IPS-18c (cell line): ENCODE results near the gene GSK3A.

ENCODE experiments used
- H3K4me3 ChIP-seq: 2 replicates; pipeline ENCODE4 v1.7.0; 2013; ENCODE audit warnings: low read depth, mild to moderate bottlenecking, low read length, moderate library complexity; ENCODE audit not compliant: insufficient read depth
- H3K9me3 ChIP-seq: one replicate; pipeline ENCODE4 v1.6.1; 2013; ENCODE audit warnings: mild to moderate bottlenecking, low read length, moderate library complexity; ENCODE audit not compliant: control insufficient read depth, insufficient read depth

The GSK3A gene

GRCh38 chr19:42242512-42243409, at the start of gene GSK3A:
GSK3A (minus strand) TSS chr19:42242602; CDS start chr19:42242465, 137 bp downstream.
- no peaks in the 10 kb centered on the region for H3K9me3 ChIP-seq
- H3K4me3 ChIP-seq: peak within 1 kb of the TSS; percentile 83

GRCh38 chr19:42291435-42291810, 49.0 kb upstream of the GSK3A start:
- no peaks in the 10 kb centered on the region for H3K9me3 ChIP-seq
- H3K4me3 ChIP-seq: no peak overlapping the region

GRCh38 chr19:42290523-42291434, 48.4 kb upstream of the GSK3A start:
- Histone ChIP-seq H3K9me3 (no peaks in the 10 kb centered on the region), H3K4me3 (no peak overlapping the region)

DNA sequence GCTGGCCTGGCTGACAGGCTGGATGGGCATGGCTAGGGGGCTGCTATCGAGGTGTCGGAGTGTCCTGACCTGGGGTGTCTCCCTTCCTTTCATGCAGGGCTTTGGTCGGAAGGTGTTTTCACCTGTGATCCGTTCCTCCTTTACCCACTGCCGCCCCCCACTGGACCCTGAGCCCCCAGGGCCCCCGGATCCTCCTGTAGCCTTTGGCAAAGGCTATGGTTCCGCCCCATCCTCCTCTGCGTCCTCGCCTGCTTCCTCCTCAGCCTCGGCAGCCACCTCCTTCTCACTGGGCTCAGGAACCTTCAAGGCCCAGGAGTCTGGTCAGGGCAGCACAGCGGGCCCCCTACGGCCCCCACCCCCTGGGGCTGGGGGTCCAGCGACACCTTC, 47.7 kb upstream of the GSK3A start:
- Histone ChIP-seq H3K9me3 (no peaks in the 10 kb centered on the region), H3K4me3 (no peak overlapping the region)

GRCh38 chr19:42289556-42290041, 47.2 kb upstream of the GSK3A start:
- no peak overlapping the region for H3K4me3 ChIP-seq
- peaks cover 1% of the 10 kb centered on the region for H3K9me3 ChIP-seq

DNA sequence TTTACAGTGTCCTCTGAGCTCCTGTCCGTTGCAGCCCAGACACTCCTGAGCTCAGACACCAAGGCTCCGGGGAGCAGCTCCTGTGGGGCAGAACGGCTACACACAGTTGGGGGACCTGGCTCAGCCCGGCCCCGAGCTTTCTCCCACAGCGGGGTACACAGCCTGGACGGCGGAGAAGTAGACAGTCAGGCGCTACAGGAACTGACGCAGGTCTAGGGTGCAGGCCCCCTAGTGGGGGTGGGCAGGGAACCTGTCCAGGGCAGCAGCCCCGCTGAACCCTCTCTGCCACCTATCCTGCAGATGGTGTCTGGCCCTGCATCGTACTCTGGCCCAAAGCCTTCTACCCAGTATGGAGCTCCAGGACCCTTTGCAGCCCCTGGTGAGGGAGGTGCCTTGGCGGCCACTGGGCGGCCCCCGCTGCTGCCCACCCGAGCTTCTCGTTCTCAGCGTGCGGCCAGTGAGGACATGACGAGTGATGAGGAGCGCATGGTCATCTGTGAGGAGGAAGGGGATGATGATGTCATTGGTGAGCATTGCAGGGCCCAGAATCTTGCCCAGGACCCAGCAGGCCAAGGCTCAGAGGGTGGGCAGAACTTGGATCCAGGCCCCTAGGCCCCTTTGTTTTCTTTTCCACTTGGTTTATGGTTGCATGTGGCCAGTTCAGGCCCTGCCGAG, 46.6 kb upstream of the GSK3A start:
- Histone ChIP-seq H3K9me3 (peaks cover 2% of the 10 kb centered on the region), H3K4me3 (no peak overlapping the region)

- peaks cover 2% of the 10 kb centered on the region for H3K9me3 ChIP-seq
- no peak overlapping the region for H3K4me3 ChIP-seq
These were observed 46.0 kb upstream of the GSK3A start for GRCh38 chr19:42288387-42288786.

DNA sequence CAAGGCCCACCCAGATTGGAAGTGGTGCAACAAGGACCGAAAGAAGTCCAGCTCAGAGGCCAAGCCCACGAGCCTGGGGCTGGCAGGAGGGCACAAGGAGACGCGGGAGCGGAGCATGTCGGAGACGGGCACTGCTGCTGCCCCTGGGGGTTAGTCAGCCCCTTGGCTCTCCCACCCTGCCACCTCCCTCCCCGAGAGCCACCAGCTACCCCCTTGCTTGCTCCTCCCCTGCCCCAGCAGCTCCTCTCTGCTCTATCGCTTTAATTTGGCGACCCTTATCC, 45.4 kb upstream of the GSK3A start:
- Histone ChIP-seq H3K9me3 (peaks cover 2% of the 10 kb centered on the region), H3K4me3 (no peak overlapping the region)

- Histone ChIP-seq H3K9me3 (peaks cover 2% of the 10 kb centered on the region), H3K4me3 (no peak overlapping the region; the same call in 1 of the 2 replicates)
These were observed 44.8 kb upstream of the GSK3A start for GRCh38 chr19:42287017-42287826.

DNA sequence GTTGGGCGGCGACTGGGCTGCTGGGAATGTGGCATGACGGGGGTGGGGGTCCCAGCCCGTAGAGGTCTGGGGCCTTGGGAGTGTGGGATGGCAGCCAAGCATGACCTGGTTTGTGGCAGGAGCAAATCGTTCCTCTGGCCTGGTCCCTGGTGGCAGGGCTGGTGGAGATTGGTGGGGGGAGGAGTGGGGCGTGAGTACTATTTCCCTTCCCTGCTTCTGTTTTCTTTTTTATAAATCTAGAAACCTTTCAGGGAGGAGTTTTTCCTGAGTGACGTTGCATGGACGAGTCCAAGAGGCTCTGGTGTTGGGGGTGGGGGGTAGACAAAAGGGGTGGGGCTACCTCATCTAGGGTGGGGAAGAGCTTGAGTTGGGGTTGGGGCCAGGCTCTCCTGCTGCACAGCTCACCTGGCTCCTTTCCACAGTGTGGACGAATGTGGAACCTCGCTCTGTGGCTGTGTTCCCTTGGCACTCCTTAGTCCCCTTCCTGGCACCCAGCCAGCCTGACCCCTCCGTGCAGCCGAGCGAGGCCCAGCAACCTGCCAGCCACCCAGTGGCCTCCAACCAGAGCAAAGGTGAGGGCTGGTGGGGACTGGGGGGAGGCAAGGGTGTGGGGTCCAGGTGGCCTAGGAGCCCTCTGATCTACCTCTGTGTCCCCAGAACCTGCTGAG, 44.1 kb upstream of the GSK3A start:
- Histone ChIP-seq H3K4me3 (no peak overlapping the region; the same call in 1 of the 2 replicates), H3K9me3 (peaks cover 2% of the 10 kb centered on the region)

- Histone ChIP-seq H3K4me3 (no peak overlapping the region), H3K9me3 (peaks cover 2% of the 10 kb centered on the region)
These were observed 43.6 kb upstream of the GSK3A start for GRCh38 chr19:42285988-42286348.

DNA sequence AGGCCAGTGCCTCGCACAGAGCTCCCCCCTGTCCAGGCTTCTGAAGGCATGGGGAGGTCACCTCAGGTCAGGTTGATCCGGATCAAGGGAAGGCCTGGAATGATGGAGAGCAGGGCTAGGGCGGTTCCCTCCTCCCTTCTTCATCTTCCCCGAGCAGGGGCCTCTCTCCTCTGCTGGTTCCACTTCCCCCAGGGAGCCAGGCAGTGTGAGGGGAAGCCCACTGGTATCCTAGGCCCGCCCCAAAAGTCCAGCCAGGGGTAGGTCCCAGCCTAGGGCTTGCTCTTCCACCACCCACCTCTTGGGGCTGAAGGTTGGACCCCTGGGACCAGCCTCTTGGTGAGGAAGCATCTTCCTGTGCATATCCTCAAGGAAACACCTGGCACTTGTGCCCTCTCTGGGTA, 43.1 kb upstream of the GSK3A start:
- H3K4me3 ChIP-seq: peak overlapping the region; percentile 66; the same call in 1 of the 2 replicates
- peaks cover 2% of the 10 kb centered on the region for H3K9me3 ChIP-seq

DNA sequence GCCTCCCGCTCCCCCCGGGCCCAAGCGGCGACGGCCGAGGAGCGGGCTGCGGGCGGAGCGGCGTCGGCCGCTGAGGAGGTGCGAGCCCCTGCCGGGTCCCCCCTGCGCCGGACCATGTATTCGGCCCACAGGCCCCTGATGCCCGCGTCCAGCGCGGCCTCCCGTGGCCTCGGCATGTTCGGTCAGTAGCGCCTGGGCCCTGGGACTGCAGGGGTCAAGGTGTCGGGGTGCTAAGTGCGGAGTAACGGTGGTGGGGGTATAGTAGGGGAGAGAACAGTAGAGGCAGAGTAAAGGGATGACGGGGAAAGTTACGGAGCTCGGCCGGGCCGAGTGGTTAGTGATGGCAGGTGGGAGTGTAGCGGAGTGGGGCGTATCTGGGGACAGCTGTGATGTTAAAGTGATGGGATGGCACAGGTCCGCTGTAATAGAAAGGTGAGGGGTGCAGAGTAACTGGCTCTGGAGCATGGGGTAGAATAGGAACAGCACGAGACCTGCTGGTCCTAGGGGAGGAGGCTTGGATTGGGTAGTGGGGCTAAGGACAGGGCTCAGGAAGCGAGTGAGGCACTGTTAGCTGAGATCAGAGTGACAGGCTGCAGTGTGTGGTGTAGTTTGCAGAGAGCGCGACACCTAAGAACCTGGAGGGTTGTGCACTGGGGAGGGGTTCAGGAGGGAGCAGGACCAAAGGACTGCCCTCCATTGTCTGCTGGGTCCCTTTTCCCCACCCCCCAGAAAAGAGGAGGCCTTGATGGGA, 42.4 kb upstream of the GSK3A start:
- Histone ChIP-seq H3K9me3 (peaks cover 2% of the 10 kb centered on the region), H3K4me3 (peak overlapping the region; percentile 66)

DNA sequence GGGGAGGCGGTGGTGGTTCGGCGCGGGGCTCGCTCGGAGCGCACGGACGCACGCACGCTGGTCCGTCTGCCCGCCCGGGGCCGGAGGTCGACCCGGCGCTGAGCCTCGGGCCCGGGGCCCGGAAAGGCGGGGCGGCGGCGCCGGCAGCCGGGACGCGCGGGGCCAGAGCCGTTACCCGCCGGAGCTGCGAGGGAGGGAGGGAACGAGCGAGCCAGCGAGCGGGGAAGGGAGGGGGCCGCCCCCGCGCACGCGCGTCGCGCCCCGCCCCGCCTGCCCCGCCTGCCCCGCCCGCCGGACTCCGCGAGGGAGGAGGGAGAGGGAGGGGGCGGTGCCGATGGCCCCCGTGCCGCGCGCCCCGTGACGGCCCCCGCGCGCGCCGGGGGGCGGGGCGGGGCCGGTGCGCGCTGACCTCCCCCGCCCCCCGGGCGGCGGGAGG, 41.7 kb upstream of the GSK3A start:
- H3K4me3 ChIP-seq: peak overlapping the region; percentile 46
- H3K9me3 ChIP-seq: peaks cover 2% of the 10 kb centered on the region

DNA sequence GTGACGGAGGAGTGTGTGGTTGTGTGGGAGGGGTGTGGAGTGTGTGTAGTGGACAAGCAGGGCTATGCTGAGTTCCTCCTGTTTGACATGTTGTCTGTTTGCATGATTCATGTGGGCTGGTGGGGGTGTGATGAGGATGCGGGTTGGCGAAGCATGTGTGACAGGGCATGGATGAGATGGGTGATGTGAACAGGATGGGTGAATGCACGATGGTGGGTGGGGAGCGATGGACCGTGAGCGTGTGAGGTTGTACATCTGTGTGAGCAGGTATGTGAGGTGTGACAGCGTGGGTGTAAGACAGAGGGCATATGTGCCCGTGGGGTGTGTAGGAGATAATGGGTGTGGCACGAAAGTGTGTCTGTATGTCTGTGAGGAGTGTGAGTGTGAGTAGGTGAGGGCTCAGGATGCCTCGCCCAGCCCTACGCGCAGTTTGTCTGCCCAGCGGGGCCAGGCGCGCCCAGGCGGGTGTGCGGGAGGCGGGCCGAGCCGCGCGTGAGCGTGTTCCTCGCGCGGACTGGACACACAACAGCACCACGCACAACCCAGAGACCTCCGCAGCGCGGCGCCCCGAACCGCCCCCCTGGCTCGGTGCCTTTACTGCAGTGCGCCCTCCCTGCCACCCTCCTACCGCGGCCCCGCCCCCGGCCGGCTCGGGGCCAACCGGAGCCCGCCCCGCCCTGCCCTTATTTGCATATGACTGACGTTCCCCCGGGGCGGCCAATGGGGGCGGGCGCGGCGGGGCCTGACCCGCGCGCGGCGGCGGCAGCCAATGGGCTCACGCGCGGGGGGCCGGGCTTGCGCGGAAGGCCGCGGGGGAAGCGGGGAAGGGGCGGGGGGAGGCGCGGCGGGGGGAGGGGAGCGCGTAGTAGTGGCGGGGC, 41.0 kb upstream of the GSK3A start:
- H3K4me3 ChIP-seq: peak overlapping the region; percentile 51

More for the DNA sequence above, 41.0 kb upstream of the GSK3A start:
- H3K9me3 ChIP-seq: peaks cover 2% of the 10 kb centered on the region
